ENCODE data around the gene TUBA4B. TPM values are rescaled to one million over a fixed set of nuclear protein-coding genes. Genes with fewer than 3 reads are reported as not detected.

The TUBA4B gene
- total RNA-seq, 3 donors from 2014 or later (not counting 1 experiment from before 2014, with no cell fraction given), result not detected

GRCh38 chr2:219205981-219206327, 47.1 kb upstream of the TUBA4B start:
- peak overlapping the region; percentile 90 for H3K4me3 Mint-ChIP-seq
- DNase-seq, result no peak
- H3K4me1 ChIP-seq (ENCODE audit: control insufficient read depth, insufficient read depth, low read length), result peaks cover 47% of the 10 kb centered on the region
- H3K27me3 Mint-ChIP-seq (ENCODE audit: low read depth in 2 of 2), result no peaks in the 10 kb centered on the region
- no peaks in the 10 kb centered on the region for H3K27me3 ChIP-seq (ENCODE audit: control insufficient read depth, insufficient read depth, low read length)
- no peaks in the 10 kb centered on the region for H3K36me3 Mint-ChIP-seq
- 20% methylated on average over 6 of the region's 7 CpGs for whole genome bisulfite sequencing (ENCODE audit: insufficient coverage)
- no peaks in the 10 kb centered on the region for H3K9me3 Mint-ChIP-seq
- peak overlapping the region; percentile 91 for H3K27ac ChIP-seq (ENCODE audit: low read length)
- H3K4me1 Mint-ChIP-seq, result peaks cover 20 to 27% of the 10 kb centered on the region in 2 donors
- H3K27ac Mint-ChIP-seq, result peak overlapping the region; percentile 92 to 98
- H3K4me3 ChIP-seq (ENCODE audit: low read length), result peak overlapping the region; percentile 64
- intact Hi-C loops (cut with micrococcal nuclease), result loop anchor here (1.0 kb wide), 4 partner anchors 23 to 73 kb away; partner anchors contain the start of genes ANKZF1, ATG9A, DNAJB2 and NHEJ1
- no peaks in the 10 kb centered on the region for H3K9me3 ChIP-seq (ENCODE audit: control insufficient read depth, insufficient read depth, low read length)
- H3K36me3 ChIP-seq (ENCODE audit: control insufficient read depth, insufficient read depth, low read length), result peaks cover 17% of the 10 kb centered on the region
- no peak for ATAC-seq
- TF ChIP-seq CTCF (IDR thresholded peaks at IDR 0.05), result no peak

- Mint-ChIP-seq H3K9me3 (no peaks in the 10 kb centered on the region), H3K4me1 (peaks cover 24 to 32% of the 10 kb centered on the region in 2 donors), H3K27me3 (ENCODE audit: low read depth in 2 of 2) (no peaks in the 10 kb centered on the region), H3K36me3 (no peaks in the 10 kb centered on the region), H3K4me3 (peak within 1 kb of the TSS; percentile 90), H3K27ac (peak within 1 kb of the TSS; percentile 92 to 98)
- Histone ChIP-seq H3K36me3 (ENCODE audit: control insufficient read depth, insufficient read depth, low read length) (peaks cover 17% of the 10 kb centered on the region), H3K4me1 (ENCODE audit: control insufficient read depth, insufficient read depth, low read length) (peaks cover 52% of the 10 kb centered on the region), H3K27ac (ENCODE audit: low read length) (peak within 1 kb of the TSS; percentile 92), H3K9me3 (ENCODE audit: control insufficient read depth, insufficient read depth, low read length) (no peaks in the 10 kb centered on the region), H3K27me3 (ENCODE audit: control insufficient read depth, insufficient read depth, low read length) (no peaks in the 10 kb centered on the region), H3K4me3 (ENCODE audit: low read length) (peak within 1 kb of the TSS; percentile 64)
- intact Hi-C loops (cut with micrococcal nuclease), result loop anchor here (1.0 kb wide), 4 partner anchors 23 to 73 kb away; partner anchors contain the start of genes ANKZF1, ATG9A, DNAJB2 and NHEJ1
- DNase-seq (peak; percentile 96 to 98), ATAC-seq (peak; percentile 92 to 98 (median 92))
- under 1% methylated on average over 76 of the region's 76 CpGs for WGBS (ENCODE audit: insufficient coverage)
- no peak for TF ChIP-seq CTCF (IDR thresholded peaks at IDR 0.05)
Observed at GRCh38 chr2:219206328-219207133, 46.5 kb upstream of the TUBA4B start, which contains the start of gene ZFAND2B. ZFAND2B (plus strand) TSS chr2:219206782; CDS start chr2:219206988, 206 bp downstream.

GRCh38 chr2:219207134-219207883, 45.7 kb upstream of the TUBA4B start:
- peaks cover 52% of the 10 kb centered on the region for H3K4me1 ChIP-seq (ENCODE audit: control insufficient read depth, insufficient read depth, low read length)

More at GRCh38 chr2:219207134-219207883, 45.7 kb upstream of the TUBA4B start:
- ATAC-seq (no peak), DNase-seq (no peak)
- peak overlapping the region; percentile 90 for H3K4me3 Mint-ChIP-seq
- no peaks in the 10 kb centered on the region for H3K27me3 Mint-ChIP-seq (ENCODE audit: low read depth in 2 of 2)
- Histone ChIP-seq H3K9me3 (ENCODE audit: control insufficient read depth, insufficient read depth, low read length) (no peaks in the 10 kb centered on the region), H3K27me3 (ENCODE audit: control insufficient read depth, insufficient read depth, low read length) (no peaks in the 10 kb centered on the region), H3K27ac (ENCODE audit: low read length) (peak overlapping the region; percentile 92), H3K4me3 (ENCODE audit: low read length) (peak overlapping the region; percentile 64), H3K36me3 (ENCODE audit: control insufficient read depth, insufficient read depth, low read length) (peaks cover 17% of the 10 kb centered on the region)
- no peak for TF ChIP-seq CTCF (IDR thresholded peaks at IDR 0.05)
- peak overlapping the region; percentile 92 to 98 for H3K27ac Mint-ChIP-seq
- intact Hi-C loops (cut with micrococcal nuclease), result no loop called here
- H3K4me1 Mint-ChIP-seq, result peaks cover 24 to 33% of the 10 kb centered on the region in 2 donors
- 29% methylated on average over 22 of the region's 22 CpGs for WGBS (ENCODE audit: insufficient coverage)
- H3K36me3 Mint-ChIP-seq, result no peaks in the 10 kb centered on the region
- no peaks in the 10 kb centered on the region for H3K9me3 Mint-ChIP-seq
